Psoas muscle (tissue), 8 donors: ENCODE data around the gene TMBIM1. TPM values are rescaled to one million over a fixed set of nuclear protein-coding genes. Genes with fewer than 3 reads are reported as not detected.

Source experiments
- ATAC-seq, 4 donors: fragments of 200-7000 bp; cut with Tn5 transposase; one replicate each; pipeline ENCODE4 v1.9.1; 2020; ENCODE audit warnings: moderate library complexity in 3 of 4, mild to moderate bottlenecking in 2 of 4
- DNase-seq, 2 donors: peaks; one replicate each; pipeline ENCODE4 v3.0.0-alpha.2; 2020
- H3K27ac ChIP-seq: fragments of 200-600 bp; one replicate; pipeline ENCODE4 v1.8.0; 2022
- H3K27me3 ChIP-seq, 3 donors: fragments of 200-600 bp in 1 of 3; one replicate each; pipeline versions ENCODE4 v1.6.1 to v1.8.0; 2013 to 2022; ENCODE audit warnings: low read length in 2 of 3, mild to moderate bottlenecking in 2 of 3, moderate library complexity in 1 of 3; ENCODE audit not compliant: insufficient read depth in 3 of 3
- H3K36me3 ChIP-seq, 2 donors: fragments of 200-600 bp in 1 of 2; one replicate each; pipeline versions ENCODE4 v1.6.1 to v1.8.0; 2013 to 2022; ENCODE audit warnings: low read depth in 1 of 2, mild to moderate bottlenecking in 1 of 2, moderate library complexity in 1 of 2; ENCODE audit not compliant: insufficient read depth in 1 of 2
- H3K4me1 ChIP-seq: fragments of 200-600 bp; one replicate; pipeline ENCODE4 v1.8.0; 2022
- H3K4me3 ChIP-seq: fragments of 200-600 bp; one replicate; pipeline ENCODE4 v1.8.0; 2022; ENCODE audit warnings: mild to moderate bottlenecking
- H3K9me3 ChIP-seq: fragments of 200-600 bp; one replicate; pipeline ENCODE4 v1.8.0; 2022
- WGBS, 3 donors: extraction: QIAGEN DNeasy Blood & Tissue Kit; methylation state at CpG; one replicate each; pipeline versions ENCODE4 v1.1.6 to v1.1.7; 2013; 5-methylcytosine and 5-hydroxymethylcytosine counted together
- intact Hi-C, 2 donors: fragments of 100-400 bp; cut with DNase I; formaldehyde crosslinking; loops; one replicate each; pipeline versions ENCODE4 v1.11.0 to v1.14.2; 2022
- polyA plus RNA-seq, 3 donors: library from polyadenylated mRNA; stranded (reverse); fragments of 200-250 nt; gene quantifications; one replicate each; pipeline ENCODE4 v1.2.3, GENCODE V29; 2013
- total RNA-seq, 4 donors: library from RNA; stranded (reverse); fragmentation: NEBNext Ultra II Directional in 2 of 4; extraction: Animal tissue kit (Norgen Biotek cat#: 25700) in 2 of 4; gene quantifications; one replicate each; pipeline versions ENCODE4 v1.2.1 to v1.2.4, GENCODE V29; 2021 to 2023
- TF ChIP-seq, protein P1 (sequence below): fragments of 200-600 bp; IDR thresholded peaks from one replicate; pipeline ENCODE4 v1.8.0; 2022; ENCODE audit warnings: antibody characterized with exemption
- donor health status: healthy with polysubstance abuse.
- donor health status: DM: no; HTN: no; CAD: no; lungs with moderate emphysema.
- donor health status: Bipolar disorder and iron deficiency.
- donor health status: healthy.
- donor health status: DM: yes; HTN: yes; CAD: no.
- donor health status: DM: no; HTN: no; CAD: no.
- donor health status: DM: no; HTN: no; CAD: no.
- donor health status: DM: yes; HTN: yes; CAD: no.

TMBIM1 gene
- total and polyA plus RNA-seq, 7 donors = 152 to 264 (median 167) TPM

DNA sequence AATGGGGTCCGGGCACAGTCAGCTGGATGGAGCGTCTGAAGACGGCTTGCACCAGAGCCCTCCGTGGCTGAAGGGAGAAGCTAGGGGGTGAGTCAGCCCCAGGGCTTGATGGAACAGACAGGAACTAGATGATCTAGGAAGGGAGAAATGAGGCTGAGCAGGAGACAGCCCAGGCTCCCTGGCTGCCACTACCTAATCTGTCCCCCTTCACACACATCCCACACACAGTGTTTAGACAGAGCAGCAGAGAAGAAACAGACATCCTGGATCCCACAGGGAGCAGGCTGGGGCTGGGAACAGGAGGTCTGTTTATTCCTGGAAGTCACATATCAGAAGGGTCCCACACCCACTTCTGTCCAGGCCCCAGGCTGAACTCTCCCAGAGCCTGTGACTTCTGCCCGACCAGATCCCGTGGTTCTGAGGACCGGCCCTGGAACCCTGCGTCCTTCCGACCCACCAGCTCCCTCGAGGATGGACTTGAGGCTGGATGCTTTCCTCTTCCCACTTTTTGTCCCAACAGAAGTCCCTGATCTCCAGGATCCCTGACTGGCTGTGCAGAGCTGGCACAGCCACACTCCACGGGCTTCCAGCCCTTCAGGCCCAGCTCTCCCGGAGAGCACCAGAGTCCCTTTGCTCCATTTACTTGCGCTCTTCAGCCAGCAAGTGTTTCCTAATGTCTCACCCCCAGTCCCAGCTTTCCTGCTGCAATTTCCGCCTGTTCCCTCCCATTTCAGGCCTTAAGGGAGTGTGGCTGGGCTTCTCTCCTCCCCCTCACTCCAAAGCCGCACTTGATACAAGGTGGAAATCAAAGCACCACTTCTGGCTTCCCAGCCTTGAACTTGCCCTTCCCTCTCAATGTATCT lies 33.0 kb downstream of the TMBIM1 start:
- Histone ChIP-seq H3K9me3 (no peaks in the 10 kb centered on the region), H3K4me3 (peak overlapping the region; percentile 18), H3K27me3 (no peaks in the 10 kb centered on the region), H3K4me1 (peaks cover 14% of the 10 kb centered on the region), H3K27ac (peak overlapping the region; percentile 66), H3K36me3 (peaks cover 0 to 39% of the 10 kb centered on the region in 2 donors)
- peak in 3 of 4 donors; percentile 38 to 50 (median 42) for ATAC-seq
- intact Hi-C loops = loop anchor here (5.0 kb wide), 1 partner anchor 72 kb away; no protein-coding TSS in a partner anchor
- TF ChIP-seq, protein P1, sequence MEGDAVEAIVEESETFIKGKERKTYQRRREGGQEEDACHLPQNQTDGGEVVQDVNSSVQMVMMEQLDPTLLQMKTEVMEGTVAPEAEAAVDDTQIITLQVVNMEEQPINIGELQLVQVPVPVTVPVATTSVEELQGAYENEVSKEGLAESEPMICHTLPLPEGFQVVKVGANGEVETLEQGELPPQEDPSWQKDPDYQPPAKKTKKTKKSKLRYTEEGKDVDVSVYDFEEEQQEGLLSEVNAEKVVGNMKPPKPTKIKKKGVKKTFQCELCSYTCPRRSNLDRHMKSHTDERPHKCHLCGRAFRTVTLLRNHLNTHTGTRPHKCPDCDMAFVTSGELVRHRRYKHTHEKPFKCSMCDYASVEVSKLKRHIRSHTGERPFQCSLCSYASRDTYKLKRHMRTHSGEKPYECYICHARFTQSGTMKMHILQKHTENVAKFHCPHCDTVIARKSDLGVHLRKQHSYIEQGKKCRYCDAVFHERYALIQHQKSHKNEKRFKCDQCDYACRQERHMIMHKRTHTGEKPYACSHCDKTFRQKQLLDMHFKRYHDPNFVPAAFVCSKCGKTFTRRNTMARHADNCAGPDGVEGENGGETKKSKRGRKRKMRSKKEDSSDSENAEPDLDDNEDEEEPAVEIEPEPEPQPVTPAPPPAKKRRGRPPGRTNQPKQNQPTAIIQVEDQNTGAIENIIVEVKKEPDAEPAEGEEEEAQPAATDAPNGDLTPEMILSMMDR = no peak
- WGBS, 3 donors = 57 to 62% (median 61%) methylated on average over 15 of the region's 15 CpGs
- DNase-seq = peak; percentile 60 to 78

GRCh38 chr2:218257390-218257981 lies 34.8 kb downstream of the TMBIM1 start:
- DNase-seq = no peak
- intact Hi-C loops = loop anchor here (5.0 kb wide), 1 partner anchor 70 kb away; no protein-coding TSS in a partner anchor
- peaks cover 5 to 43% of the 10 kb centered on the region in 2 donors for H3K36me3 ChIP-seq
- ATAC-seq = peak in 3 of 4 donors; percentile 39 to 47 (median 40)
- H3K4me3 ChIP-seq = no peak overlapping the region
- H3K27ac ChIP-seq = peak overlapping the region; percentile 41
- H3K4me1 ChIP-seq = peaks cover 32% of the 10 kb centered on the region
- no peaks in the 10 kb centered on the region for H3K27me3 ChIP-seq
- TF ChIP-seq, protein P1 = peak; percentile 29
- WGBS, 3 donors = 48 to 58% (median 57%) methylated on average over 8 of the region's 8 CpGs
- H3K9me3 ChIP-seq = no peaks in the 10 kb centered on the region

GRCh38 chr2:218256612-218257350 lies 35.5 kb downstream of the TMBIM1 start:
- TF ChIP-seq, protein P1 = no peak
- DNase-seq (no peak), ATAC-seq (no peak)
- H3K4me1 ChIP-seq = peaks cover 40% of the 10 kb centered on the region
- peak overlapping the region; percentile 41 for H3K27ac ChIP-seq
- H3K27me3 ChIP-seq = no peaks in the 10 kb centered on the region
- H3K9me3 ChIP-seq = no peaks in the 10 kb centered on the region
- intact Hi-C loops = loop anchor here (5.0 kb wide), 1 partner anchor 69 kb away; no protein-coding TSS in a partner anchor
- H3K4me3 ChIP-seq = no peak overlapping the region
- H3K36me3 ChIP-seq = peaks cover 5 to 50% of the 10 kb centered on the region in 2 donors
- 92 to 95% (median 93%) methylated on average over 13 of the region's 13 CpGs for WGBS, 3 donors

DNA sequence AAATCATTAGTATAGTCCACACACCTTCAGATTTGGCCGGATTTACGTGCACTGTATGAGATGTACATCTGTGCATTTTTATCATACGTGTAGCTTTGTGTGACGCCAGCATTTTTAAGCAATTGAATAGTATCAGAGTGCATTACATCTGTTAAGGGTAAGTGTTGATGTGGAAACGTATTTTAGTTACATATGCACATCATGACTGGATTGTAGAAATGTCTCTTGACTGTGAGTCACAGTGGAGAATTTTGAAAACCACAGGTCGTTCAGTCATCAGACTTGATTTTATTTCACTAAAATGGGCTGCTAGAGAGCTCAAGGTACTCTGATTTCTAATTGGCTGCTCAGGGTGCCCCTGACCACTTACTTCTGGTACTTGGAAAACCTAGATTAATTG lies 36.9 kb downstream of the TMBIM1 start:
- Histone ChIP-seq H3K9me3 (no peaks in the 10 kb centered on the region), H3K4me1 (peaks cover 43% of the 10 kb centered on the region), H3K27me3 (no peaks in the 10 kb centered on the region), H3K36me3 (peaks cover 5 to 63% of the 10 kb centered on the region in 2 donors), H3K27ac (peak overlapping the region; percentile 30), H3K4me3 (no peak overlapping the region)
- intact Hi-C loops = loop anchor here (5.0 kb wide), 1 partner anchor 68 kb away; no protein-coding TSS in a partner anchor
- TF ChIP-seq, protein P1 = no peak
- ATAC-seq (no peak), DNase-seq (no peak)
- 74 to 91% (median 91%) methylated on average over 6 of the region's 6 CpGs for WGBS, 3 donors
